Measurements from ENCODE around the gene ATP13A5.

GRCh38 chr3:193270451-193270850 lies 108.1 kb downstream of the ATP13A5 start:
- TF ChIP-seq CTCF (IDR thresholded peaks at IDR 0.05; ENCODE audit: low read depth, low read length) (no peak), EZH2phosphoT487 (IDR thresholded peaks at IDR 0.05; ENCODE audit: low read depth) (no peak)
